ENCODE data around the gene TMED3. TPM values are rescaled to one million over a fixed set of nuclear protein-coding genes. Genes with fewer than 3 reads are reported as not detected.

TMED3 gene
- polyA plus RNA-seq, 3 donors: 27.8 to 47.5 (median 42.5) TPM

GRCh38 chr15:79365765-79366164, 54.9 kb downstream of the TMED3 start:
- Mint-ChIP-seq H3K4me3 (no peak overlapping the region), H3K27me3 (ENCODE audit: low read depth in 3 of 3) (peaks cover 0 to 3% (median 0%) of the 10 kb centered on the region in 3 donors), H3K4me1 (no peaks in the 10 kb centered on the region), H3K36me3 (no peaks in the 10 kb centered on the region), H3K27ac (no peak overlapping the region), H3K9me3 (peaks cover 0 to 2% (median 0%) of the 10 kb centered on the region in 7 donors)
- 67% methylated on average over 1 of the region's 3 CpGs for WGBS (ENCODE audit: insufficient coverage)
- H4K20me1 ChIP-seq (ENCODE audit: insufficient read depth, low read length): no peaks in the 10 kb centered on the region
- DNase-seq: no peak
- no peaks in the 10 kb centered on the region for H3K27me3 ChIP-seq (ENCODE audit: control insufficient read depth in 2 of 2, insufficient read depth in 2 of 2, low read length in 2 of 2)
- no peak overlapping the region for H3K9ac ChIP-seq (ENCODE audit: insufficient read depth, low read length, poor library complexity, severe bottlenecking)
- no peak for TF ChIP-seq CTCF (IDR thresholded peaks at IDR 0.05)
- H3K4me1 ChIP-seq (ENCODE audit: control insufficient read depth in 1 of 2, insufficient read depth in 2 of 2, low read length in 2 of 2): no peaks in the 10 kb centered on the region
- H3K79me2 ChIP-seq (ENCODE audit: insufficient read depth, low read length): no peaks in the 10 kb centered on the region
- H2AFZ ChIP-seq (ENCODE audit: insufficient read depth, low read depth, low read length, poor library complexity, severe bottlenecking): no peak overlapping the region
- H3K4me3 ChIP-seq (replicated peaks in 1 of 3; ENCODE audit: low read depth in 2 of 3, low read length in 3 of 3): no peak overlapping the region
- no peak overlapping the region for H3K27ac ChIP-seq (ENCODE audit: low read depth in 1 of 2, low read length in 2 of 2)
- H3K4me2 ChIP-seq (replicated peaks; ENCODE audit: extremely low read depth, low read length, poor library complexity, severe bottlenecking): no peak overlapping the region
- no peaks in the 10 kb centered on the region for H3K36me3 ChIP-seq (replicated peaks in 1 of 2; ENCODE audit: control insufficient read depth in 1 of 2, insufficient read depth in 2 of 2, low read length in 2 of 2)
- intact Hi-C loops (cut with micrococcal nuclease): no loop called here
- H3K9me3 ChIP-seq (replicated peaks in 1 of 2; ENCODE audit: control insufficient read depth in 1 of 2, insufficient read depth in 1 of 2, low read length in 2 of 2): no peaks in the 10 kb centered on the region

GRCh38 chr15:79366691-79367090, 55.8 kb downstream of the TMED3 start:
- peaks cover 6% of the 10 kb centered on the region for H3K4me1 Mint-ChIP-seq
- Histone ChIP-seq H3K4me2 (replicated peaks; ENCODE audit: extremely low read depth, low read length, poor library complexity, severe bottlenecking) (no peak overlapping the region), H3K36me3 (replicated peaks in 1 of 2; ENCODE audit: control insufficient read depth in 1 of 2, insufficient read depth in 2 of 2, low read length in 2 of 2) (no peaks in the 10 kb centered on the region), H3K9me3 (replicated peaks in 1 of 2; ENCODE audit: control insufficient read depth in 1 of 2, insufficient read depth in 1 of 2, low read length in 2 of 2) (no peaks in the 10 kb centered on the region), H3K9ac (ENCODE audit: insufficient read depth, low read length, poor library complexity, severe bottlenecking) (no peak overlapping the region), H3K4me1 (ENCODE audit: control insufficient read depth in 1 of 2, insufficient read depth in 2 of 2, low read length in 2 of 2) (no peaks in the 10 kb centered on the region), H3K79me2 (ENCODE audit: insufficient read depth, low read length) (no peaks in the 10 kb centered on the region), H3K4me3 (replicated peaks in 1 of 3; ENCODE audit: low read depth in 2 of 3, low read length in 3 of 3) (no peak overlapping the region), H3K27ac (ENCODE audit: low read depth in 1 of 2, low read length in 2 of 2) (no peak overlapping the region), H2AFZ (ENCODE audit: insufficient read depth, low read depth, low read length, poor library complexity, severe bottlenecking) (no peak overlapping the region), H3K27me3 (ENCODE audit: control insufficient read depth in 2 of 2, insufficient read depth in 2 of 2, low read length in 2 of 2) (no peaks in the 10 kb centered on the region), H4K20me1 (ENCODE audit: insufficient read depth, low read length) (no peaks in the 10 kb centered on the region)
- intact Hi-C loops (cut with micrococcal nuclease): no loop called here
- no peak for TF ChIP-seq CTCF (IDR thresholded peaks at IDR 0.05)
- no peak overlapping the region for H3K27ac Mint-ChIP-seq
- peaks cover 0 to 2% (median 0%) of the 10 kb centered on the region in 7 donors for H3K9me3 Mint-ChIP-seq
- no peak for DNase-seq
- H3K27me3 Mint-ChIP-seq (ENCODE audit: low read depth in 3 of 3): peaks cover 0 to 3% (median 0%) of the 10 kb centered on the region in 3 donors
- no peak overlapping the region for H3K4me3 Mint-ChIP-seq
- no peaks in the 10 kb centered on the region for H3K36me3 Mint-ChIP-seq
- 100% methylated on average over 1 of the region's 2 CpGs for WGBS (ENCODE audit: insufficient coverage)
